HG02943 (cell line): ENCODE results near the gene TECPR1.

Source experiments
- ATAC-seq: cut with Tn5 transposase; IDR thresholded peaks from one replicate; pipeline ENCODE4 v1.9.1; 2021; ENCODE audit warnings: mild to moderate bottlenecking, low read depth, moderate library complexity; ENCODE audit not compliant: unreplicated experiment

TECPR1 gene

GRCh38 chr7:98196706-98197605 lies 55.1 kb downstream of the TECPR1 start:
- ATAC-seq, result no peak

- no peak for ATAC-seq
Measured at GRCh38 chr7:98194672-98195457, 57.2 kb downstream of the TECPR1 start.

GRCh38 chr7:98194186-98194585 lies 57.8 kb downstream of the TECPR1 start:
- no peak for ATAC-seq

GRCh38 chr7:98193474-98194180 lies 58.4 kb downstream of the TECPR1 start:
- ATAC-seq, result no peak

GRCh38 chr7:98192781-98193457 lies 59.1 kb downstream of the TECPR1 start:
- ATAC-seq, result no peak

GRCh38 chr7:98191668-98192431 lies 60.2 kb downstream of the TECPR1 start:
- no peak for ATAC-seq

GRCh38 chr7:98189559-98189958 lies 62.5 kb downstream of the TECPR1 start:
- no peak for ATAC-seq

GRCh38 chr7:98187138-98187502 lies 64.9 kb downstream of the TECPR1 start:
- ATAC-seq, result no peak

GRCh38 chr7:98186452-98187137 lies 65.4 kb downstream of the TECPR1 start:
- no peak for ATAC-seq

- ATAC-seq, result no peak
Measured at GRCh38 chr7:98185101-98185500, 66.9 kb downstream of the TECPR1 start.

- ATAC-seq, result no peak
Measured at GRCh38 chr7:98180751-98181150, 71.3 kb downstream of the TECPR1 start.

GRCh38 chr7:98178762-98179490 lies 73.1 kb downstream of the TECPR1 start:
- no peak for ATAC-seq

GRCh38 chr7:98178321-98178720 lies 73.7 kb downstream of the TECPR1 start:
- ATAC-seq, result no peak

GRCh38 chr7:98177553-98177952 lies 74.5 kb downstream of the TECPR1 start:
- no peak for ATAC-seq

- ATAC-seq, result no peak
Measured at GRCh38 chr7:98175260-98175940, 76.6 kb downstream of the TECPR1 start.

- ATAC-seq, result no peak
Measured at GRCh38 chr7:98174334-98175259, 77.4 kb downstream of the TECPR1 start.

GRCh38 chr7:98171449-98171848 lies 80.6 kb downstream of the TECPR1 start:
- no peak for ATAC-seq
